ENCODE results near the gene SUB1.
A peak's percentile ranks its signal among the peaks of the same experiment; 100 is the strongest.
"Not testable (repeated sequence)": the region's sequence is repeated elsewhere in the genome, so short reads cannot be mapped to it uniquely, and the experiment has no call there.

The SUB1 gene

GRCh38 chr5:32601623-32602295, 16.4 kb downstream of the SUB1 start:
- DNase-seq, result no peak

DNA sequence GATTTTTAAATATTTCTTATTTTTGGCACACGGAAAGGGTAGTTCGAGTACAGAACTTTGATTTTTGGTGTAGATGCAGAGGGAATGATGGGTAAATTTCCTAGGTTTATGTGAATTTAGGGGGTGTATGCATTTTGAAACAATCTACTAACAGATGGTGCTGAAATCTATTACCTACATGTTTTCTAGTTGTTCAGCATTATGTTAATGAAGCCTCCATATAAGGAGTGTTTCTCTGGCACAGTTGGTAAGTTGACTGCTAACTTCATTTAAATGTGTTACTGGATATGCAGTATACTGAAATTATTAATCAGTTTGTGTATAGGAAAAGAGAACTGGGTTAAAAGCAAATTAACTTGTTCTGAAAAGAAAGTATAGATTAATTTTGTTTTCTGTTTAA, 17.5 kb downstream of the SUB1 start:
- DNase-seq, result no peak

GRCh38 chr5:32604800-32605765, 19.7 kb downstream of the SUB1 start:
- DNase-seq, result no peak

- no peak for DNase-seq
These were observed 20.4 kb downstream of the SUB1 start for GRCh38 chr5:32605766-32606152.

DNA sequence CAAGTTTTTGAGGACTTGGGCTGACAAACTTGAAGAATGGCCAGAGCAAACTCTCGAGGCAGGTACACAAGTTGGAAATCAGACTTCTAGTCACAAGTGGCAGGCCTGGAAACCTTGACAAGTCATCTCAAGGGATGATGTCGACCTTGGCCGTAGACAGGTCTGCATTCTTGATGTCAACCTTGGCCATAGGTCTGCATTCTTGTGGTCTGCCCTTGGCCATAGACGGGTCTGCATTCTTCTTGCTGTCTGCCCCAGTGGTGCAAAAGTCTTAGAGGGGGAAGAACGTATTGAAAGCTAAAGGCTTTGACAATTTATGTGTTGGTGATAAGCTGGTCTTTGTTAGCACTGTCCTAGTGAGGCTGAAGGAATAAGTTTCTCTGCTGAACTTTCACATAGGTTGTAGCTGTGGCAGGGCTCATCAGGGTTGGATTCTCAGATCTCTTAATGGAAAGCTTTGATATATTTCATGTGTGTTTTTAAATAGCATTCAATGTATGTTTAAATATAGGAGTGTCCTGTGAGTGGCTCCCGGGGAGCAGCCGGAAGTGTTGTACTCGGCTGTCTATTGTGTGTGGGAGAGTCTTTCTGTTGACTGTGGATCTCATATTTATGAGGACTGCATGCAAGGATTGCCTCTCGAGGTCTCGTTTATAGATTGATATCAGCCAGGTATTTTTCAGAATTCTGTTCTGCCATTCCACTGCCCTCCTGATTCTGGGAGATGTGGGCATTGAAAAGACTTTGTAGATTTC, 27.0 kb downstream of the SUB1 start:
- DNase-seq, result no peak

DNA sequence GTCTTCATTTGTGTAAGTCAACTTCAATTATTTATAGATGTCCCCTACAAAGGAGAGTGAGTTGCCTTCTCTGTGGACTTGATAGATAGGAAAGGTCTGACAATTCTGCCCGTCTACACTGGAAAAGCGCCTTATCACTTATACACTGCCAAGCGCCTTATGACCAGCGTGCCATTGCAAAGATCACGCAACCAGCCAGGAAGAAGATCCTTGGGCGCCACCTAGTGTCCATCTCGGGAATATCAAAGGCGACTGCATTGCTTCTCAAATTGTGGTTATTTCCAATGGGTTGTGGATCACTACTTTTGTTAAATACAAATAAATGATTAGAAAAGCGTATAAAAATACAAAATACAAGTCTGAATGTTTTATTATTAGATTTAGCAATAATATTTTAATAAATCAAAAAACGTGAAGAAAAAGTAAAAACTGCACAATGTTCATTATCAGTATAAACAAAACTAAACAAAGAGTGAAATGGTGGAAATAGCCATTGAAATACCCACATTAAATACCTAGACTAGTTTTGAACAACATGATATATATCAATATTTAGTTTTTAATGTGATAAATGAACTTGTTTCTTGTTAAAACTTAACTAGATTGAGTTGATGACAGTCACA, 27.8 kb downstream of the SUB1 start:
- DNase-seq, result peak; percentile 87

- no peak for DNase-seq
These were observed 29.9 kb downstream of the SUB1 start for GRCh38 chr5:32615236-32615635.

- DNase-seq, result no peak
These were observed 33.6 kb downstream of the SUB1 start for GRCh38 chr5:32618962-32619361.

- no peak for DNase-seq
These were observed 35.9 kb downstream of the SUB1 start for GRCh38 chr5:32621256-32621655.

GRCh38 chr5:32625106-32625505, 39.7 kb downstream of the SUB1 start:
- no peak for DNase-seq

DNA sequence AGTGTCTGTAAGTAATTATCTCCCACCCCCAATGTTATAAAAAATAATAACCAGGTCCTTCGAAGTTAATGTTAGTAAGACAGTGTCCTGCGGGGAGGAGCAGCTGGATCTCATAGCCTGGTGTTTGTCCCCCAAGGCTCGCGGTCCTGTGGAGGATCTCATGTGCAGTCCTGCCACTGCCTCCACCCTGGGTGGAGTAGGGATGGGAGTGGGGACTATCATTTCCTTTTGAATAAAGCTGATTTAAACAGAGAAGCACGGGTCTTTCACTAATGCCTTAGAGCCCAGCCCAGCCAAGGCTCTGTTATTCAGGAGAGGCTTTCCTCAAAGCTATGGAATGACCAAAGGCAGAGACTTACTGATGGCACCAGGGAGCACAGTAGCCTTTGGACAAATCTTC, 40.2 kb downstream of the SUB1 start:
- no peak for DNase-seq

GRCh38 chr5:32627219-32627870, 42.0 kb downstream of the SUB1 start:
- DNase-seq, result no peak

DNA sequence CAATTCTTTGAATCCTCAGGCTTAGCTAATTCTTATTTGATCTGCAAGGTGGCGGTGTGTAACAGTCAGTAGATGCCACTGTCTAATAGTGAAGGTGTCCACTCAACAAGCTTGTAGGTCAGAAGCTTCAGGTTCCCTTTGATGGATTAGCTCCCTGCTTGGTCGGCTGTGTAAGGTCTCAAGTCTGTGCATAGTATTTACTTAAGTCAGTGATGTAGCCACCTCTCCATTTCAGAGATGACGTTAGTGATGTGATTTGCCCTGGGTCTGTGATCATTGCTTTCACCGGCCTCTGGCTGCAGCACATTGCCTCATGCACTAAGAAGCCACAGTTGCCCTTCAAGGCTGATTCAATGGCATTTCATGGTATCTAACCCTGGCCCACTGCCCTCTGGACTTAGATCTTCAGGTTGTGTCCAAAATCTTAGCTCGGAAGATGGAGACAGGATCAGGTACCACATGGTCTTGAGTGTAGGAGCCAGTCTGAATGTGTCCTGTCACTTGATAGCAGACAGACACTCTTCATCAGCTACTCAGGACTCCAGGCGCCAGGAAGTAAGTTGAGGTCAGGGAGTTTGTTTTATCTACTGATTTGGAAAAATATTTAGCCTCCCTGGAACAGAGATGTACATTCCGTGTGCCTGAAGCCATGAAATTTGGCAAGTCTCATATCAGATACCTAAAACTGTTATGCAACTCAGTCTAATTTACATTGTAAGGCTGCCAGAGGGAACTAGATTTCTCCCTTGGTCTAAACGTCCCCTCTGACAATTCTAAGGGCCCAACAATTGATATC, 42.9 kb downstream of the SUB1 start:
- no peak for DNase-seq

- DNase-seq, result no peak
These were observed 45.6 kb downstream of the SUB1 start for GRCh38 chr5:32630867-32631491.

GRCh38 chr5:32633017-32633416, 47.7 kb downstream of the SUB1 start:
- not testable (repeated sequence) for DNase-seq

- DNase-seq, result no peak
These were observed 53.0 kb downstream of the SUB1 start for GRCh38 chr5:32638309-32638708.

- no peak for DNase-seq
These were observed 54.6 kb downstream of the SUB1 start for GRCh38 chr5:32639943-32640342.

GRCh38 chr5:32642276-32643002, 57.1 kb downstream of the SUB1 start:
- DNase-seq, result no peak

GRCh38 chr5:32645246-32645645, 59.9 kb downstream of the SUB1 start:
- no peak for DNase-seq
